NCI-H2029 (cell line): ENCODE data around the gene TMED1.

Experiments
- DNase-seq: peaks from one replicate; lab custom pipeline; 2025; lab: John Stamatoyannopoulos, UW

Gene TMED1

GRCh38 chr19:10809651-10810285 is 26.2 kb downstream of the TMED1 start:
- DNase-seq = no peak

GRCh38 chr19:10808937-10809649 is 26.9 kb downstream of the TMED1 start:
- no peak for DNase-seq

- no peak for DNase-seq
These were observed 30.2 kb downstream of the TMED1 start for GRCh38 chr19:10805758-10806247.

GRCh38 chr19:10805065-10805757 is 30.8 kb downstream of the TMED1 start:
- DNase-seq = no peak

GRCh38 chr19:10803252-10803651 is 32.8 kb downstream of the TMED1 start:
- no peak for DNase-seq

GRCh38 chr19:10802479-10802878 is 33.5 kb downstream of the TMED1 start:
- DNase-seq = no peak

GRCh38 chr19:10800488-10800887 is 35.5 kb downstream of the TMED1 start:
- DNase-seq = no peak

- DNase-seq = no peak
These were observed 38.3 kb downstream of the TMED1 start for GRCh38 chr19:10797541-10798256.

- no peak for DNase-seq
These were observed 38.9 kb downstream of the TMED1 start for GRCh38 chr19:10797078-10797477.

- no peak for DNase-seq
These were observed 39.4 kb downstream of the TMED1 start for GRCh38 chr19:10796653-10797052.

GRCh38 chr19:10789866-10790265 is 46.1 kb downstream of the TMED1 start:
- no peak for DNase-seq

GRCh38 chr19:10788146-10788545 is 47.9 kb downstream of the TMED1 start:
- DNase-seq = no peak

GRCh38 chr19:10784257-10784656 is 51.8 kb downstream of the TMED1 start:
- DNase-seq = no peak

GRCh38 chr19:10782795-10783194 is 53.2 kb downstream of the TMED1 start:
- DNase-seq = no peak
